Activated T-cell treated with anti-CD3 and anti-CD28 coated beads, Interleukin-2, amount 50 U/mL, for 72 hours (primary cell): ENCODE data around the gene AKAP11. TPM values are rescaled to one million over a fixed set of nuclear protein-coding genes. Genes with fewer than 3 reads are reported as not detected.

Source experiments
- ATAC-seq, 2 donors: fragments of 150-1000 bp; cut with Tn5 transposase; replicated peaks in 1 of 2; 2 replicates each; pipeline ENCODE4 v1.10.0; 2021; ENCODE audit warnings: moderate library complexity in 2 of 2, mild to moderate bottlenecking in 1 of 2
- DNase-seq, 2 donors: peaks; one replicate each; pipeline ENCODE4 v3.0.0; 2021 to 2022; ENCODE audit warnings: mixed read lengths in 1 of 2
- H3K27ac Mint-ChIP-seq: one replicate; pipeline ENCODE4 v1.8.0; 2022; ENCODE audit warnings: mild to moderate bottlenecking, moderate library complexity, mixed read lengths
- H3K27me3 Mint-ChIP-seq: one replicate; pipeline ENCODE4 v1.8.0; 2022; ENCODE audit warnings: low read depth, mixed read lengths
- H3K36me3 Mint-ChIP-seq, 2 donors: one replicate each; pipeline ENCODE4 v1.8.0; 2022; ENCODE audit warnings: mixed read lengths in 2 of 2, mild to moderate bottlenecking in 1 of 2; ENCODE audit not compliant: insufficient read depth in 2 of 2
- H3K4me1 Mint-ChIP-seq: one replicate; pipeline ENCODE4 v1.8.0; 2022; ENCODE audit warnings: low read depth, mixed read lengths
- H3K4me3 Mint-ChIP-seq, 2 donors: one replicate each; pipeline ENCODE4 v1.8.0; 2022; ENCODE audit warnings: mild to moderate bottlenecking in 2 of 2, mixed read lengths in 2 of 2, moderate library complexity in 2 of 2
- H3K9me3 Mint-ChIP-seq, 2 donors: one replicate each; pipeline ENCODE4 v1.8.0; 2022; ENCODE audit warnings: mixed read lengths in 2 of 2
- total RNA-seq, 2 donors: library from RNA; stranded (reverse); gene quantifications; one replicate each; pipeline ENCODE4 v1.2.3, GENCODE V29; 2022

The AKAP11 gene
- total RNA-seq, 2 donors from 2014 or later, result 30.0 to 32.5 TPM

- peaks cover 0 to 2% of the 10 kb centered on the region in 2 donors for H3K9me3 Mint-ChIP-seq
- H3K27ac Mint-ChIP-seq, result peak overlapping the region; percentile 72
- ATAC-seq (no peak), DNase-seq (no peak)
- H3K36me3 Mint-ChIP-seq, result peaks cover 3 to 7% of the 10 kb centered on the region in 2 donors
- no peaks in the 10 kb centered on the region for H3K27me3 Mint-ChIP-seq
- H3K4me3 Mint-ChIP-seq, result peak overlapping the region; percentile 31 to 78
- peaks cover 31% of the 10 kb centered on the region for H3K4me1 Mint-ChIP-seq
These were observed 4.7 kb downstream of the AKAP11 start for GRCh38 chr13:42276683-42277082.

- Mint-ChIP-seq H3K27ac (peak overlapping the region; percentile 16), H3K9me3 (peaks cover 0 to 2% of the 10 kb centered on the region in 2 donors), H3K4me1 (peaks cover 36% of the 10 kb centered on the region), H3K4me3 (peak overlapping the region; percentile 0 to 70), H3K27me3 (no peaks in the 10 kb centered on the region), H3K36me3 (peaks cover 3 to 4% of the 10 kb centered on the region in 2 donors)
- DNase-seq (no peak), ATAC-seq (peak; percentile 36 to 41)
These were observed 5.8 kb downstream of the AKAP11 start for GRCh38 chr13:42277618-42278276.

- ATAC-seq (peak; percentile 64 to 68), DNase-seq (peak; percentile 27 to 35)
- Mint-ChIP-seq H3K36me3 (peaks cover 3 to 4% of the 10 kb centered on the region in 2 donors), H3K9me3 (peaks cover 0 to 2% of the 10 kb centered on the region in 2 donors), H3K27ac (no peak overlapping the region), H3K4me1 (peaks cover 40% of the 10 kb centered on the region), H3K27me3 (no peaks in the 10 kb centered on the region), H3K4me3 (no peak overlapping the region)
These were observed 7.1 kb downstream of the AKAP11 start for GRCh38 chr13:42279080-42279479.

- Mint-ChIP-seq H3K27me3 (no peaks in the 10 kb centered on the region), H3K4me1 (peaks cover 33% of the 10 kb centered on the region), H3K4me3 (no peak overlapping the region), H3K9me3 (peaks cover 0 to 2% of the 10 kb centered on the region in 2 donors), H3K27ac (no peak overlapping the region), H3K36me3 (peaks cover 3 to 4% of the 10 kb centered on the region in 2 donors)
- DNase-seq (no peak), ATAC-seq (no peak)
These were observed 8.0 kb downstream of the AKAP11 start for GRCh38 chr13:42279986-42280385.

- ATAC-seq (no peak), DNase-seq (no peak)
- Mint-ChIP-seq H3K4me3 (no peak overlapping the region), H3K9me3 (peaks cover 0 to 2% of the 10 kb centered on the region in 2 donors), H3K36me3 (peaks cover 4 to 5% of the 10 kb centered on the region in 2 donors), H3K4me1 (peaks cover 27% of the 10 kb centered on the region), H3K27ac (no peak overlapping the region), H3K27me3 (no peaks in the 10 kb centered on the region)
These were observed 8.6 kb downstream of the AKAP11 start for GRCh38 chr13:42280537-42280936.

GRCh38 chr13:42283574-42283973 lies 11.6 kb downstream of the AKAP11 start:
- H3K4me1 Mint-ChIP-seq, result peaks cover 28% of the 10 kb centered on the region
- H3K36me3 Mint-ChIP-seq, result peaks cover 10 to 25% of the 10 kb centered on the region in 2 donors
- DNase-seq, result no peak
- no peaks in the 10 kb centered on the region for H3K27me3 Mint-ChIP-seq
- no peak overlapping the region for H3K4me3 Mint-ChIP-seq
- H3K27ac Mint-ChIP-seq, result no peak overlapping the region
- ATAC-seq, result no peak
- no peaks in the 10 kb centered on the region for H3K9me3 Mint-ChIP-seq

GRCh38 chr13:42284068-42284467 lies 12.1 kb downstream of the AKAP11 start:
- DNase-seq (no peak), ATAC-seq (no peak)
- no peak overlapping the region for H3K27ac Mint-ChIP-seq
- no peaks in the 10 kb centered on the region for H3K27me3 Mint-ChIP-seq
- H3K4me1 Mint-ChIP-seq, result peaks cover 28% of the 10 kb centered on the region
- no peak overlapping the region for H3K4me3 Mint-ChIP-seq
- no peaks in the 10 kb centered on the region for H3K9me3 Mint-ChIP-seq
- H3K36me3 Mint-ChIP-seq, result peaks cover 11 to 29% of the 10 kb centered on the region in 2 donors

GRCh38 chr13:42298392-42298791 lies 26.4 kb downstream of the AKAP11 start:
- H3K27me3 Mint-ChIP-seq, result no peaks in the 10 kb centered on the region
- no peak overlapping the region for H3K4me3 Mint-ChIP-seq
- peaks cover 30 to 72% of the 10 kb centered on the region in 2 donors for H3K36me3 Mint-ChIP-seq
- H3K9me3 Mint-ChIP-seq, result peaks cover 0 to 4% of the 10 kb centered on the region in 2 donors
- no peak for ATAC-seq
- H3K4me1 Mint-ChIP-seq, result no peaks in the 10 kb centered on the region
- DNase-seq, result no peak
- H3K27ac Mint-ChIP-seq, result no peak overlapping the region

- Mint-ChIP-seq H3K27ac (no peak overlapping the region), H3K36me3 (peaks cover 24 to 62% of the 10 kb centered on the region in 2 donors), H3K4me3 (no peak overlapping the region), H3K27me3 (no peaks in the 10 kb centered on the region), H3K4me1 (peaks cover 15% of the 10 kb centered on the region), H3K9me3 (peaks cover 3 to 5% of the 10 kb centered on the region in 2 donors)
- ATAC-seq, result peak; percentile 27 to 52
- DNase-seq, result no peak
These were observed 33.6 kb downstream of the AKAP11 start for GRCh38 chr13:42305503-42305902.

GRCh38 chr13:42307461-42307860 lies 35.5 kb downstream of the AKAP11 start:
- H3K36me3 Mint-ChIP-seq, result peaks cover 15 to 53% of the 10 kb centered on the region in 2 donors
- H3K4me3 Mint-ChIP-seq, result no peak overlapping the region
- peaks cover 24% of the 10 kb centered on the region for H3K4me1 Mint-ChIP-seq
- H3K27ac Mint-ChIP-seq, result peak overlapping the region; percentile 9
- ATAC-seq, result no peak
- no peaks in the 10 kb centered on the region for H3K27me3 Mint-ChIP-seq
- no peak for DNase-seq
- peaks cover 2 to 3% of the 10 kb centered on the region in 2 donors for H3K9me3 Mint-ChIP-seq

- peak overlapping the region; percentile 14 for H3K27ac Mint-ChIP-seq
These were observed 41.0 kb downstream of the AKAP11 start for GRCh38 chr13:42312817-42313431.

GRCh38 chr13:42318570-42318969 lies 46.6 kb downstream of the AKAP11 start:
- no peak overlapping the region for H3K27ac Mint-ChIP-seq
- peaks cover 4 to 16% of the 10 kb centered on the region in 2 donors for H3K36me3 Mint-ChIP-seq
- H3K9me3 Mint-ChIP-seq, result no peaks in the 10 kb centered on the region
- no peak for ATAC-seq
- H3K27me3 Mint-ChIP-seq, result no peaks in the 10 kb centered on the region
- peaks cover 25% of the 10 kb centered on the region for H3K4me1 Mint-ChIP-seq
- DNase-seq, result no peak
- no peak overlapping the region for H3K4me3 Mint-ChIP-seq

More at GRCh38 chr13:42312817-42313431, 41.0 kb downstream of the AKAP11 start:
- H3K36me3 Mint-ChIP-seq, result peaks cover 5 to 35% of the 10 kb centered on the region in 2 donors
- DNase-seq (no peak), ATAC-seq (peak in 1 of 2 donors; percentile 55)
- H3K4me1 Mint-ChIP-seq, result peaks cover 11% of the 10 kb centered on the region
- H3K9me3 Mint-ChIP-seq, result no peaks in the 10 kb centered on the region
- H3K4me3 Mint-ChIP-seq, result no peak overlapping the region
- no peaks in the 10 kb centered on the region for H3K27me3 Mint-ChIP-seq

- Mint-ChIP-seq H3K4me3 (peak overlapping the region; percentile 26 to 52), H3K36me3 (peaks cover 4 to 10% of the 10 kb centered on the region in 2 donors), H3K27me3 (no peaks in the 10 kb centered on the region), H3K9me3 (no peaks in the 10 kb centered on the region), H3K4me1 (peaks cover 25% of the 10 kb centered on the region), H3K27ac (peak overlapping the region; percentile 55)
- ATAC-seq (no peak), DNase-seq (no peak)
These were observed 48.4 kb downstream of the AKAP11 start for GRCh38 chr13:42320375-42320787.
